NCI-H82 treated with DMSO at 0.1 percent for 48 hours (cell line): ENCODE measurements around the gene DPH1.

Experiments
- DNase-seq: peaks from one replicate; lab custom pipeline; 2025; ENCODE audit not compliant: unreplicated experiment; lab: John Stamatoyannopoulos, UW

The DPH1 gene

GRCh38 chr17:2060681-2061440 lies 30.9 kb downstream of the DPH1 start:
- no peak for DNase-seq

GRCh38 chr17:2061441-2061958 lies 31.5 kb downstream of the DPH1 start:
- no peak for DNase-seq

GRCh38 chr17:2062571-2063183 lies 32.7 kb downstream of the DPH1 start:
- no peak for DNase-seq

GRCh38 chr17:2063261-2064146 lies 33.6 kb downstream of the DPH1 start:
- DNase-seq, result no peak

- no peak for DNase-seq
Measured at GRCh38 chr17:2064147-2064489, 34.2 kb downstream of the DPH1 start.

GRCh38 chr17:2064520-2064971 lies 34.6 kb downstream of the DPH1 start:
- DNase-seq, result no peak

- DNase-seq, result no peak
Measured at GRCh38 chr17:2064980-2065785, 35.2 kb downstream of the DPH1 start.

GRCh38 chr17:2065949-2066400 lies 36.0 kb downstream of the DPH1 start:
- no peak for DNase-seq

- DNase-seq, result no peak
Measured at GRCh38 chr17:2067048-2067561, 37.2 kb downstream of the DPH1 start.

GRCh38 chr17:2067608-2068024 lies 37.7 kb downstream of the DPH1 start:
- DNase-seq, result no peak

- DNase-seq, result no peak
Measured at GRCh38 chr17:2068031-2068518, 38.1 kb downstream of the DPH1 start.

- DNase-seq, result no peak
Measured at GRCh38 chr17:2068519-2069051, 38.6 kb downstream of the DPH1 start.

GRCh38 chr17:2070241-2071023 lies 40.5 kb downstream of the DPH1 start:
- DNase-seq, result no peak

GRCh38 chr17:2071024-2071385 lies 41.1 kb downstream of the DPH1 start:
- DNase-seq, result no peak

GRCh38 chr17:2071455-2072281 lies 41.7 kb downstream of the DPH1 start:
- no peak for DNase-seq

GRCh38 chr17:2074919-2075318 lies 45.0 kb downstream of the DPH1 start:
- no peak for DNase-seq

GRCh38 chr17:2075336-2076086 lies 45.6 kb downstream of the DPH1 start:
- no peak for DNase-seq
